Panc1 (cell line): ENCODE measurements around the gene EYA3. TPM values are rescaled to one million over a fixed set of nuclear protein-coding genes. Genes with fewer than 3 reads are reported as not detected.

ENCODE experiments used
- ATAC-seq: fragments of 200-7000 bp; cut with Tn5 transposase; 2 replicates; pipeline ENCODE4 v1.9.1; 2020; ENCODE audit warnings: mild to moderate bottlenecking, moderate library complexity
- BruUV-seq: library from RNA; stranded (reverse); fragments of 400-500 nt; replicated peaks from 2 replicates; lab custom pipeline; 2021; lab: Mats Ljungman, UMichigan
- CTCF ChIA-PET: fragments of 300-600 bp; sonication (Branson Sonifier 250); formaldehyde crosslinking; loops from one replicate; lab custom pipeline; 2022; ENCODE audit warnings: antibody characterized with exemption; lab: Charles Lee
- POLR2A ChIA-PET: fragments of 300-600 bp; sonication (Branson Sonifier 250); formaldehyde crosslinking; loops from one replicate; lab custom pipeline; 2022; ENCODE audit warnings: antibody characterized with exemption; lab: Charles Lee
- DNase-seq: peaks from one replicate; pipeline ENCODE4 v3.0.0-alpha.2; 2010; ENCODE audit warnings: low read depth, low spot score
- H3K27ac ChIP-seq: 2 replicates; pipeline ENCODE4 v1.5.1; 2011; ENCODE audit warnings: mild to moderate bottlenecking, low read length, inconsistent platforms
- H3K27me3 ChIP-seq: fragments of 200-500 bp; sonication (Bioruptor generic); 2 replicates; pipeline ENCODE4 v1.6.0; 2014; ENCODE audit warnings: low read length, inconsistent platforms; ENCODE audit not compliant: control insufficient read depth, insufficient read depth
- H3K36me3 ChIP-seq: fragments of 200-500 bp; sonication (Bioruptor generic); 2 replicates; pipeline ENCODE4 v1.5.1; 2014; ENCODE audit warnings: inconsistent platforms, mild to moderate bottlenecking, low read length, moderate library complexity; ENCODE audit not compliant: control insufficient read depth, insufficient read depth
- H3K4me1 ChIP-seq: 2 replicates; pipeline ENCODE4 v1.5.1; 2011; ENCODE audit warnings: inconsistent platforms, mild to moderate bottlenecking, low read length, moderate library complexity; ENCODE audit not compliant: control insufficient read depth, insufficient read depth
- H3K4me3 ChIP-seq, 2 experiments: 2 replicates each; pipeline ENCODE4 v1.5.1; 2011 to 2012; ENCODE audit warnings: low read depth in 2 of 2, low read length in 2 of 2, mild to moderate bottlenecking in 2 of 2, inconsistent platforms in 1 of 2, moderate library complexity in 1 of 2
- H3K9me3 ChIP-seq: fragments of 200-500 bp; sonication (Bioruptor generic); 2 replicates; pipeline ENCODE4 v1.5.1; 2014; ENCODE audit warnings: low read depth, mild to moderate bottlenecking, inconsistent platforms, low read length, moderate library complexity; ENCODE audit not compliant: control insufficient read depth, insufficient read depth
- POLR2AphosphoS5 ChIP-seq: IDR thresholded peaks from 2 replicates; pipeline ENCODE4 v1.6.1; 2012; ENCODE audit warnings: mild to moderate bottlenecking, low read depth, low read length, moderate library complexity
- SIN3A ChIP-seq: IDR thresholded peaks from 2 replicates; pipeline ENCODE4 v1.6.1; 2012; ENCODE audit warnings: low read depth, mild to moderate bottlenecking, low read length, moderate library complexity, borderline replicate concordance; ENCODE audit not compliant: insufficient read depth
- TCF7L2 ChIP-seq: IDR thresholded peaks from 2 replicates; pipeline ENCODE4 v1.6.1; 2011; ENCODE audit warnings: mild to moderate bottlenecking, low read depth, low read length, inconsistent platforms
- in situ Hi-C: cut with HindIII; loops from 2 replicates; pipeline ENCODE4 v1.10.0; 2016; ENCODE audit warnings: low sequenced_read_pairs, low pct_unique_long_range_greater_than_20kb
- intact Hi-C: fragments of 100-400 bp; cut with micrococcal nuclease; formaldehyde crosslinking; loops from one replicate; pipeline ENCODE4 v1.10.0; 2022; ENCODE audit not compliant: unreplicated experiment
- total RNA-seq: library from RNA; stranded (reverse); gene quantifications from one replicate; pipeline ENCODE4 v1.2.1, GENCODE V29; 2021; ENCODE audit not compliant: unreplicated experiment
- TF ChIP-seq, protein P1 (sequence below), 2 experiments: IDR thresholded peaks; 2 replicates each; pipeline ENCODE4 v1.6.1; 2011 to 2012; ENCODE audit warnings: low read depth in 2 of 2, control low read depth in 1 of 2, low read length in 1 of 2, mild to moderate bottlenecking in 1 of 2, moderate library complexity in 1 of 2; ENCODE audit not compliant: insufficient read depth in 1 of 2
- TF ChIP-seq, protein P2 (sequence below): fragments of 450-650 bp; IDR thresholded peaks from 2 replicates; pipeline ENCODE4 v1.5.1; 2017; ENCODE audit warnings: mild to moderate bottlenecking

Gene EYA3
- total RNA-seq, 1 experiment from 2014 or later = 17.5 TPM

DNA sequence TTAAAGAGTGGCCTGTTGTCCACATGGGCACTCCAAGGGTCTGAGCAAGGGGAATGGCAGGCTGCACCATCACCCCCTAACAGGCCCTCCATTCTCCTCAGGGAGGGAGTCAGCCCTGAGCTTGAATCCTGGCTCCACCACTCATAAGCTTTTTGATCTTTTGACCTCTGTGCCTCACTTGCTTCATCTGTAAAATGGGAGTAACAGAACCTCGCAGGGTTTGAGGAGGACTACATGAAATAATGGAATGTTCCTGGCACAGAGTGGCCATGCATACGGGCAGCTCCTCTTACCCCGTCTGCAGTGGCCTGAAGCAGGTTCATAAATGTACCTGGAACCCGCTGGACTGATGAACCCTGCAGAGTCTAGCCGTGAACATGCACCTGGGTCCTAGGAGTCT lies 130.8 kb downstream of the EYA3 start:
- DNase-seq (no peak), ATAC-seq (no peak)
- intact Hi-C loops (no loop called here), in situ Hi-C loops (no loop called here)
- ChIA-PET CTCF (no interaction called here), POLR2A (no interaction called here)
- Histone ChIP-seq H3K27ac (no peak overlapping the region), H3K27me3 (no peaks in the 10 kb centered on the region), H3K4me1 (peaks cover 22% of the 10 kb centered on the region), H3K4me3 (no peak overlapping the region), H3K9me3 (no peaks in the 10 kb centered on the region), H3K36me3 (no peaks in the 10 kb centered on the region; the same call in 1 of the 2 replicates)
- BruUV-seq = no TSS peak
- no peak for TF ChIP-seq POLR2AphosphoS5
- TF ChIP-seq, protein P1, sequence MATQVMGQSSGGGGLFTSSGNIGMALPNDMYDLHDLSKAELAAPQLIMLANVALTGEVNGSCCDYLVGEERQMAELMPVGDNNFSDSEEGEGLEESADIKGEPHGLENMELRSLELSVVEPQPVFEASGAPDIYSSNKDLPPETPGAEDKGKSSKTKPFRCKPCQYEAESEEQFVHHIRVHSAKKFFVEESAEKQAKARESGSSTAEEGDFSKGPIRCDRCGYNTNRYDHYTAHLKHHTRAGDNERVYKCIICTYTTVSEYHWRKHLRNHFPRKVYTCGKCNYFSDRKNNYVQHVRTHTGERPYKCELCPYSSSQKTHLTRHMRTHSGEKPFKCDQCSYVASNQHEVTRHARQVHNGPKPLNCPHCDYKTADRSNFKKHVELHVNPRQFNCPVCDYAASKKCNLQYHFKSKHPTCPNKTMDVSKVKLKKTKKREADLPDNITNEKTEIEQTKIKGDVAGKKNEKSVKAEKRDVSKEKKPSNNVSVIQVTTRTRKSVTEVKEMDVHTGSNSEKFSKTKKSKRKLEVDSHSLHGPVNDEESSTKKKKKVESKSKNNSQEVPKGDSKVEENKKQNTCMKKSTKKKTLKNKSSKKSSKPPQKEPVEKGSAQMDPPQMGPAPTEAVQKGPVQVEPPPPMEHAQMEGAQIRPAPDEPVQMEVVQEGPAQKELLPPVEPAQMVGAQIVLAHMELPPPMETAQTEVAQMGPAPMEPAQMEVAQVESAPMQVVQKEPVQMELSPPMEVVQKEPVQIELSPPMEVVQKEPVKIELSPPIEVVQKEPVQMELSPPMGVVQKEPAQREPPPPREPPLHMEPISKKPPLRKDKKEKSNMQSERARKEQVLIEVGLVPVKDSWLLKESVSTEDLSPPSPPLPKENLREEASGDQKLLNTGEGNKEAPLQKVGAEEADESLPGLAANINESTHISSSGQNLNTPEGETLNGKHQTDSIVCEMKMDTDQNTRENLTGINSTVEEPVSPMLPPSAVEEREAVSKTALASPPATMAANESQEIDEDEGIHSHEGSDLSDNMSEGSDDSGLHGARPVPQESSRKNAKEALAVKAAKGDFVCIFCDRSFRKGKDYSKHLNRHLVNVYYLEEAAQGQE (IDR thresholded peaks at IDR 0.05; ENCODE audit: insufficient read depth in 1 of 2, low read depth in 2 of 2, low read length in 1 of 2) = no peak
- TF ChIP-seq, protein P2, sequence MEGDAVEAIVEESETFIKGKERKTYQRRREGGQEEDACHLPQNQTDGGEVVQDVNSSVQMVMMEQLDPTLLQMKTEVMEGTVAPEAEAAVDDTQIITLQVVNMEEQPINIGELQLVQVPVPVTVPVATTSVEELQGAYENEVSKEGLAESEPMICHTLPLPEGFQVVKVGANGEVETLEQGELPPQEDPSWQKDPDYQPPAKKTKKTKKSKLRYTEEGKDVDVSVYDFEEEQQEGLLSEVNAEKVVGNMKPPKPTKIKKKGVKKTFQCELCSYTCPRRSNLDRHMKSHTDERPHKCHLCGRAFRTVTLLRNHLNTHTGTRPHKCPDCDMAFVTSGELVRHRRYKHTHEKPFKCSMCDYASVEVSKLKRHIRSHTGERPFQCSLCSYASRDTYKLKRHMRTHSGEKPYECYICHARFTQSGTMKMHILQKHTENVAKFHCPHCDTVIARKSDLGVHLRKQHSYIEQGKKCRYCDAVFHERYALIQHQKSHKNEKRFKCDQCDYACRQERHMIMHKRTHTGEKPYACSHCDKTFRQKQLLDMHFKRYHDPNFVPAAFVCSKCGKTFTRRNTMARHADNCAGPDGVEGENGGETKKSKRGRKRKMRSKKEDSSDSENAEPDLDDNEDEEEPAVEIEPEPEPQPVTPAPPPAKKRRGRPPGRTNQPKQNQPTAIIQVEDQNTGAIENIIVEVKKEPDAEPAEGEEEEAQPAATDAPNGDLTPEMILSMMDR = no peak
- no peak for TF ChIP-seq TCF7L2
- no peak for TF ChIP-seq SIN3A

DNA sequence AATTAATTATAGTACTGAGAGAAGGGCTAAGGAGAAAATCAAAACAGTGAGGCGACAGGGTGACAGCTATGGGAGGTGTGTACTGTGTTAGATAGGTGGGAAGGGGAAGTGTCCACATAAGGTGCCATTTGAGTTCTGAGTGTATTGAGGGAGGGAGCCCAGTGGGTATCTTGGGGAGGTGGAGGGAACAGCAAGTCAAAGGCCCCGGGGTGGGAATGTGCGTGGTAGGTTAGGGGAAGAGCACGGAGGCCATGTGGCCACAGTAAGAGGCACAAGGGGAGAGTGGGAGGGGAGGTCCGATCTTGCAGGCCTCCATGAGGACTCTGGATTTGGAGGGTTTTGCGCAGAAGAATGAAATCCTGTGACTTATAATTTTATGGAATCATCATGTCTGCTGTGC lies 131.6 kb downstream of the EYA3 start:
- no TSS peak for BruUV-seq
- POLR2A ChIA-PET = no interaction called here
- no peaks in the 10 kb centered on the region for H3K9me3 ChIP-seq
- H3K36me3 ChIP-seq = no peaks in the 10 kb centered on the region; the same call in 1 of the 2 replicates
- peaks cover 22% of the 10 kb centered on the region for H3K4me1 ChIP-seq
- in situ Hi-C loops (no loop called here), intact Hi-C loops (no loop called here)
- CTCF ChIA-PET = no interaction called here
- DNase-seq (no peak), ATAC-seq (no peak)
- no peak for TF ChIP-seq TCF7L2
- TF ChIP-seq, protein P1 (IDR thresholded peaks at IDR 0.05; ENCODE audit: insufficient read depth in 1 of 2, low read depth in 2 of 2, low read length in 1 of 2) = no peak
- no peak overlapping the region for H3K27ac ChIP-seq
- H3K4me3 ChIP-seq = no peak overlapping the region
- H3K27me3 ChIP-seq = no peaks in the 10 kb centered on the region
